Mesenchymal stem cell (in vitro differentiated cells and primary cell): ENCODE results near the gene SPANXN4.

Experiments used
- DNase-seq: peaks from one replicate; pipeline ENCODE4 v3.0.0-alpha.2; 2013
- H2AFZ ChIP-seq: one replicate; pipeline ENCODE4 v1.6.1; 2013; ENCODE audit warnings: low read depth, mild to moderate bottlenecking, control low read depth, inconsistent platforms, low read length, moderate library complexity
- H2AK5ac ChIP-seq: 2 replicates; pipeline ENCODE4 v1.6.1; 2013; ENCODE audit warnings: low read length, moderate library complexity, mild to moderate bottlenecking, inconsistent platforms; ENCODE audit not compliant: severe bottlenecking
- H2BK120ac ChIP-seq: one replicate; pipeline ENCODE4 v1.6.1; 2013; ENCODE audit warnings: low read depth, mild to moderate bottlenecking, inconsistent platforms, low read length, moderate library complexity
- H2BK12ac ChIP-seq, 2 experiments: one replicate each; pipeline ENCODE4 v1.6.1; 2013; ENCODE audit warnings: inconsistent platforms in 2 of 2, low read length in 2 of 2, mild to moderate bottlenecking in 2 of 2, moderate library complexity in 2 of 2, control low read depth in 1 of 2
- H2BK15ac ChIP-seq: one replicate; pipeline ENCODE4 v1.6.1; 2013; ENCODE audit warnings: mild to moderate bottlenecking, low read depth, inconsistent platforms; ENCODE audit not compliant: poor library complexity, severe bottlenecking
- H2BK5ac ChIP-seq: 2 replicates; pipeline ENCODE4 v1.6.1; 2013; ENCODE audit warnings: low read depth, mild to moderate bottlenecking, low read length, control low read depth, inconsistent platforms; ENCODE audit not compliant: poor library complexity, severe bottlenecking
- H3K14ac ChIP-seq, 2 experiments: one replicate each; pipeline ENCODE4 v1.6.1; 2013; ENCODE audit warnings: inconsistent platforms in 2 of 2, low read length in 2 of 2, control low read depth in 1 of 2, mild to moderate bottlenecking in 1 of 2, moderate library complexity in 1 of 2
- H3K18ac ChIP-seq, 2 experiments: one replicate each; pipeline ENCODE4 v1.6.1; 2013; ENCODE audit warnings: inconsistent platforms in 2 of 2, low read length in 2 of 2, control low read depth in 1 of 2, low read depth in 1 of 2, mild to moderate bottlenecking in 1 of 2
- H3K23ac ChIP-seq, 2 experiments: one replicate each; pipeline ENCODE4 v1.6.1; 2013; ENCODE audit warnings: inconsistent platforms in 2 of 2, low read length in 2 of 2, mild to moderate bottlenecking in 2 of 2, moderate library complexity in 2 of 2, control low read depth in 1 of 2
- H3K27ac ChIP-seq: 2 replicates; pipeline ENCODE4 v1.5.1; 2013; ENCODE audit warnings: mild to moderate bottlenecking, moderate library complexity, low read length, control low read depth, inconsistent platforms; ENCODE audit not compliant: poor library complexity, severe bottlenecking
- H3K27me3 ChIP-seq, 2 experiments: 2 replicates each; pipeline versions ENCODE4 v1.6.1 to v1.7.0; 2013; ENCODE audit warnings: low read length in 2 of 2, mild to moderate bottlenecking in 2 of 2, moderate library complexity in 2 of 2, control low read depth in 1 of 2, inconsistent platforms in 1 of 2; ENCODE audit not compliant: control insufficient read depth in 1 of 2, insufficient read depth in 1 of 2
- H3K36me3 ChIP-seq, 2 experiments: 2 replicates each; pipeline versions ENCODE4 v1.6.1 to v1.7.0; 2013; ENCODE audit warnings: low read length in 2 of 2, control low read depth in 1 of 2, inconsistent platforms in 1 of 2, low read depth in 1 of 2, mild to moderate bottlenecking in 1 of 2; ENCODE audit not compliant: insufficient read depth in 2 of 2, control insufficient read depth in 1 of 2
- H3K4ac ChIP-seq, 2 experiments: one replicate each; pipeline ENCODE4 v1.6.1; 2013; ENCODE audit warnings: inconsistent platforms in 2 of 2, low read length in 2 of 2, mild to moderate bottlenecking in 2 of 2, moderate library complexity in 2 of 2, control low read depth in 1 of 2, low read depth in 1 of 2
- H3K4me1 ChIP-seq: 2 replicates; pipeline ENCODE4 v1.6.1; 2013; ENCODE audit warnings: low read depth, low read length, control low read depth; ENCODE audit not compliant: control insufficient read depth, insufficient read depth
- H3K4me2 ChIP-seq: 2 replicates; pipeline ENCODE4 v1.6.1; 2013; ENCODE audit warnings: low read length, mild to moderate bottlenecking, inconsistent platforms; ENCODE audit not compliant: poor library complexity, severe bottlenecking
- H3K4me3 ChIP-seq, 2 experiments: 2 replicates each; pipeline versions ENCODE4 v1.5.1 to v1.7.0; 2013; ENCODE audit warnings: low read length in 2 of 2, mild to moderate bottlenecking in 2 of 2, control low read depth in 1 of 2, low read depth in 1 of 2; ENCODE audit not compliant: insufficient read depth in 1 of 2
- H3K79me1 ChIP-seq: replicated peaks from 2 replicates; pipeline ENCODE4 v1.6.1; 2013; ENCODE audit warnings: mild to moderate bottlenecking, control low read depth, low read length, inconsistent platforms; ENCODE audit not compliant: poor library complexity, severe bottlenecking
- H3K9ac ChIP-seq: 2 replicates; pipeline ENCODE4 v1.7.0; 2013; ENCODE audit warnings: mild to moderate bottlenecking, low read length, moderate library complexity
- H3K9me3 ChIP-seq: 2 replicates; pipeline ENCODE4 v1.7.0; 2013; ENCODE audit warnings: mild to moderate bottlenecking, low read length; ENCODE audit not compliant: control insufficient read depth
- H4K8ac ChIP-seq: one replicate; pipeline ENCODE4 v1.6.1; 2013; ENCODE audit warnings: inconsistent platforms, mild to moderate bottlenecking, low read length, moderate library complexity
- H4K91ac ChIP-seq: one replicate; pipeline ENCODE4 v1.6.1; 2013; ENCODE audit warnings: mild to moderate bottlenecking, low read length, inconsistent platforms
- WGBS: methylation state at CpG from one replicate; pipeline ENCODE4 v1.1.7; 2013; ENCODE audit warnings: mixed read lengths; 5-methylcytosine and 5-hydroxymethylcytosine counted together

SPANXN4 gene

DNA sequence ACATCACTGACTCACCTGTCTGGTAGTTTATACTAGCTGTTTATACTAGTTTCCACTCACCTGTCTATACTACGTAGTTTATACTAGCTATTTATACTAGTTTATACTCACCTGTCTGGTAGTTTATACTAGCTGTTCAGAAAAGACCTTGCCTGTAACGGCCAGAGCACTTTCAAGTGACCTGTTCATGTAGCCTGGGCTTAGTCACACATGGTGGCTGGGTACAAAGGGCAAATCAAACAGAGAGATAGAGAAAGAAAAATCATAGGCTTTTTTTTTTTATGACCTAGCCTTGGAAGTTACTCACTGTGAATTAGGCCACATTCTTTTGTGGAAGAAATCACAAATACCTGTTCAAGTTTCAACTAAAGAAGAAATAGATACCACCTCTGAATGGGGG, 30.7 kb upstream of the SPANXN4 start:
- H3K4me1 ChIP-seq = no peaks in the 10 kb centered on the region
- H3K18ac ChIP-seq = no peak overlapping the region
- no peak overlapping the region for H4K91ac ChIP-seq
- no peak overlapping the region for H4K8ac ChIP-seq
- H3K79me1 ChIP-seq = no peaks in the 10 kb centered on the region
- no peaks in the 10 kb centered on the region for H3K27me3 ChIP-seq
- no peaks in the 10 kb centered on the region for H3K9me3 ChIP-seq
- WGBS = 50% methylated on average over 1 of the region's 2 CpGs
- no peak overlapping the region for H3K4me2 ChIP-seq
- no peak overlapping the region for H2BK120ac ChIP-seq
- H3K14ac ChIP-seq = no peak overlapping the region
- H3K4me3 ChIP-seq = no peak overlapping the region
- H3K9ac ChIP-seq = no peak overlapping the region
- H2BK12ac ChIP-seq = no peak overlapping the region
- no peak overlapping the region for H2BK15ac ChIP-seq
- H3K23ac ChIP-seq = no peak overlapping the region
- H2BK5ac ChIP-seq = no peak overlapping the region
- no peak overlapping the region for H2AFZ ChIP-seq
- H3K36me3 ChIP-seq = no peaks in the 10 kb centered on the region
- H2AK5ac ChIP-seq = no peak overlapping the region
- no peak overlapping the region for H3K4ac ChIP-seq
- DNase-seq = no peak
- no peak overlapping the region for H3K27ac ChIP-seq

GRCh38 chrX:142998447-142999198, 27.1 kb upstream of the SPANXN4 start:
- H2BK15ac ChIP-seq = no peak overlapping the region
- H3K27ac ChIP-seq = no peak overlapping the region
- H3K4me3 ChIP-seq = no peak overlapping the region
- no peak overlapping the region for H2AFZ ChIP-seq
- H2AK5ac ChIP-seq = no peak overlapping the region
- no peaks in the 10 kb centered on the region for H3K4me1 ChIP-seq
- no peak overlapping the region for H3K14ac ChIP-seq
- no peak overlapping the region for H3K4ac ChIP-seq
- H3K27me3 ChIP-seq = no peaks in the 10 kb centered on the region
- H4K8ac ChIP-seq = no peak overlapping the region
- H2BK12ac ChIP-seq = no peak overlapping the region
- no peak overlapping the region for H3K9ac ChIP-seq
- no peak overlapping the region for H4K91ac ChIP-seq
- no peak overlapping the region for H3K4me2 ChIP-seq
- H3K36me3 ChIP-seq = no peaks in the 10 kb centered on the region
- H2BK5ac ChIP-seq = no peak overlapping the region
- peaks cover 3% of the 10 kb centered on the region for H3K9me3 ChIP-seq
- H3K79me1 ChIP-seq = no peaks in the 10 kb centered on the region
- no peak overlapping the region for H2BK120ac ChIP-seq
- H3K18ac ChIP-seq = no peak overlapping the region
- no peak overlapping the region for H3K23ac ChIP-seq
- no peak for DNase-seq
- WGBS = 86% methylated on average over 2 of the region's 8 CpGs

GRCh38 chrX:142999199-142999701, 26.5 kb upstream of the SPANXN4 start:
- Histone ChIP-seq H3K79me1 (no peaks in the 10 kb centered on the region), H4K91ac (no peak overlapping the region), H3K36me3 (no peaks in the 10 kb centered on the region), H3K18ac (no peak overlapping the region), H3K14ac (no peak overlapping the region), H3K4me1 (no peaks in the 10 kb centered on the region), H3K4ac (no peak overlapping the region), H3K4me2 (no peak overlapping the region), H2AK5ac (no peak overlapping the region), H3K27ac (no peak overlapping the region), H2BK5ac (no peak overlapping the region), H3K23ac (no peak overlapping the region), H4K8ac (no peak overlapping the region), H3K9me3 (peaks cover 4% of the 10 kb centered on the region), H3K9ac (no peak overlapping the region), H3K27me3 (no peaks in the 10 kb centered on the region), H2BK15ac (no peak overlapping the region), H2AFZ (no peak overlapping the region), H2BK12ac (no peak overlapping the region), H3K4me3 (no peak overlapping the region), H2BK120ac (no peak overlapping the region)
- WGBS = 100% methylated on average over 3 of the region's 6 CpGs
- no peak for DNase-seq

DNA sequence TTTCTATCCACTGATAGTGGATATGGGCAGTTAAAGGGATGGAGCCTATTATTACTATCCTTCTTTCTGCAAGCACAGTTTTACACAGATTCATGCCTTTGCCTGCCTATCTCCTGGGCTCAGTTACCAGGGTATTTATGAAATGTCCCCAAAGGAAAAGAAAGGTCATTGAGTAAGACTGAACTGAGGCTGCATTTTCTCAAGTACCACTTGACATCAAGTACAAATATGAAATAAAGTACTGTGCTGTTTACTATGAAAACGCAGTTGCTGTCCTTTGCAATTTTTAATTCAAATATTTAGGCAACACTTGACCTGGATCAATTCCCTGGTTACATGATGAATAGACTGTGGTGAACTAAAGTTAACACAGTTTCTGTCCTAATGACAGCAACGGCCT, 23.5 kb upstream of the SPANXN4 start:
- no peak overlapping the region for H2BK12ac ChIP-seq
- H3K9ac ChIP-seq = no peak overlapping the region
- H3K4ac ChIP-seq = no peak overlapping the region
- no peaks in the 10 kb centered on the region for H3K27me3 ChIP-seq
- no CpG with 5 or more reads among the region's 2 CpGs for WGBS
- H3K18ac ChIP-seq = no peak overlapping the region
- no peak overlapping the region for H3K4me2 ChIP-seq
- H4K8ac ChIP-seq = no peak overlapping the region
- H2AFZ ChIP-seq = no peak overlapping the region
- H2AK5ac ChIP-seq = no peak overlapping the region
- H2BK15ac ChIP-seq = no peak overlapping the region
- H3K79me1 ChIP-seq = no peaks in the 10 kb centered on the region
- no peak overlapping the region for H2BK5ac ChIP-seq
- H3K9me3 ChIP-seq = peaks cover 4% of the 10 kb centered on the region
- no peaks in the 10 kb centered on the region for H3K4me1 ChIP-seq
- no peak for DNase-seq
- no peak overlapping the region for H3K23ac ChIP-seq
- no peaks in the 10 kb centered on the region for H3K36me3 ChIP-seq
- H3K4me3 ChIP-seq = no peak overlapping the region
- no peak overlapping the region for H2BK120ac ChIP-seq
- no peak overlapping the region for H4K91ac ChIP-seq
- no peak overlapping the region for H3K14ac ChIP-seq
- no peak overlapping the region for H3K27ac ChIP-seq
